GM19193 (cell line): ENCODE data around the gene ZBTB20.

Experiments used
- POLR2A ChIP-seq: IDR thresholded peaks from 4 replicates; pipeline ENCODE4 v1.6.1; 2011; ENCODE audit not compliant: insufficient read depth, insufficient read length; ENCODE audit errors: extremely low read depth

Gene ZBTB20

DNA sequence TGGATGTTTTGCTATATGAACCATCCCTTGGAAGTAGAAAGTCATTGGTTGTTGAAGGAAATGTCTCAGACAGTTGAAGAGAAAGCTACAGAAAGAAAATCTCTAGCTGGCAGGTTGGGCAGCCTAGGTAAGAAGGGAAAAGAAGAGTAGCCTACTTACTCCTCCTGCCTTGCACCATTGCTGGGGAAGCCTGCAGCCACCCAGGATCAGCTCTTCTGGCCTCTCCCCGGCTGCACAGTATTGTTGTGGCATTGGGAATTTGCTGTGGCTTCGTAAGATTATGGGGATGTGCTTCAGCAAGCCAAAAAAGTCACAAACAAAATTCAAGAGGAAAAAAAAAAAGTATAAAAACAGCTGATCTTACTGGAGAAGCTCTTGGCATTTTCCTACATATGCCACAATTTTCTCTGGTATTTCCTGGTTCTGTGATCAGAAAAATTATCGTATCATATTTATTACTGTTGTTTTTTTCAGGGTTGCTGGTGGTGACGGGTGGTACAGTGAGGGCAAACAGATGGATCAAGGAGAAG is 699.1 kb downstream of the ZBTB20 start:
- TF ChIP-seq POLR2A, result no peak

DNA sequence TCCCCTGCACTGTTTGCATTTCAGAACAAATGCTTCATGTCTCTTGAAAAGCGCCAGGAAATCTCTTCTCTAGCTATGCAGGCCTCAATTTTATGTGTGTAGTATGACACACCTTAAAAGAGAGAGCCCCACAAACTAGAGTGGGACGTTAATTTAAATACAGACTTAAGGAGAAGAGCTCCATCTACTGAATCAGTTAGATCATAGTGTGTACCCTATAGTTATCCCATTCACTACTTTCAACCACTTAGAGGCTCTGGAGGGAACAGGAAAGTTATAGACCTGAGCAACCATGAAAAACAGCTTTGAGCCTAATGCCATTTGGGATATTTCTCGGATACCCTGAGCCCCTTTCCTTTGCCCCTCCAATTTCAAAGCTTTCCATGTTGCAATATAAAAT is 699.5 kb downstream of the ZBTB20 start:
- no peak for TF ChIP-seq POLR2A

DNA sequence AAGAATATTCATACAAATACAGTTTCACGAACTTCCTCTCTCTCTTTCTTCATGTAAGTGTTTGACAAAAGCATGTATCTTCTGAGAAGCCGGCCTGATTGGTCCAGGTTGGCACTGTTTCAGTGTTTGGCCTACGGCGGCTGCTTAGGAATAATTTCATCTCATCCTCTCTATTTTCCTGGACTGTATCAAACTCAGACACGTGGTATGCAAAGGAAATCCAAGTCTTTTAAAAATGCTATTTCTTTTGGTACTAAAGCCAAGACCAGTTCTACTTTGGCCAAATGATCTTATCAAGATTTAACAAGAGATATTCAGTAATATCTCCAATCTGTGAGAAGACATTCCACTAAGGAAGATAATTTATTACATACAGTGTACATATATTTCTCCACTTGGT is 700.5 kb downstream of the ZBTB20 start:
- no peak for TF ChIP-seq POLR2A

DNA sequence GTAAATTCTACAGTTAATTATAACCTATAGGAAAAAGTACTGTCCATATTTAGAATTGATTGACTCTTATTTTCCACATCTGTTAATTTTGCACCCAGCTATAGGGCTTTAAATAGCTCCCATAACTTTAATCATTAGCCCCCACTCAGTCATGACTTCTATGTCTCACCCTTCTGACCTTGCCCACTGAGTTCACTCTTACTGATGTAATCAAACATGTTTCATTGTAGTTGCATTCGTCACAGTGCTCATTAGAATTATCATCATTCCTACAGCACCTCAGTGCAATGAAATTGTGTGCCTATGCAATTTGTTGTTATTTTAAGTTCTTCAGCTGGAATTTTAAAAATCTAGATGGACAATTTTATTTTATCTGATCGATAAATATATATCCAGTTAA is 701.9 kb downstream of the ZBTB20 start:
- TF ChIP-seq POLR2A, result no peak

DNA sequence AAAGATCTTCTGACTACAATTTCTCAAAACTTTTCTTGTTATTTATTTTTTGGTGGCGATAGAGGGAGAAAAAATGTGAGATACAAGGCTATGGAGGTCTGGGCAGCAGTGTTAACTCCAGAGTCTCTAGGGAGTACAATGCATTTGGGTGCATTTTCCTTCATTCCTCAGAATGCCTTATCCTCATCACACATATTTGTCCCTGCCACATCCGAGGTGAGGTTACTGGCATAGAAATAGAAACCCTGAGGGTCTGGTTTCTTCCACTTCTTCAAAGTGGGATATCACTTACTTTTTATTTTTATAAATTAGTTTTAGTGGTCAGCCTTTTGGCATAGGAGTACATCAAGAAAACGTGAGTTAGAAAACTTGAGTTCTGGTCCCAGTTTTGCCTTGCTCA is 702.9 kb downstream of the ZBTB20 start:
- TF ChIP-seq POLR2A, result no peak

DNA sequence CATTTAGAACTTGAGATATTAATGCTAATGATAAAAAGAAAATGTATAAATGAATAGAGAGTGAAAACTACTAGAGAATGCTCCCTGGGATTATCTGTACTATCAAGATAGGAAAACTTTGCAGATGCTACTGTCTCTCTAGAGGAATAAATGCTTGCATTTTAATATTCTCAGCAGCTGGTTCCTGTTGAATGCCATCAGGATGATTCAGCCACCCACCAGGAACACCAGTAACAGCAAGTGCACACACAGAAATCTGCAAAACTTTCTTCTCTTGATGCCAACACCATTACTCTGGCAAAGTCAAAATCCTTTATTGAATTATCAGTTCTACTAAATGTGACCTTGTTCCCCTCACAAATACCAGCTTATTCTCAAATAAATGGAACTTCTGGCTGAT is 704.8 kb downstream of the ZBTB20 start:
- TF ChIP-seq POLR2A, result no peak

DNA sequence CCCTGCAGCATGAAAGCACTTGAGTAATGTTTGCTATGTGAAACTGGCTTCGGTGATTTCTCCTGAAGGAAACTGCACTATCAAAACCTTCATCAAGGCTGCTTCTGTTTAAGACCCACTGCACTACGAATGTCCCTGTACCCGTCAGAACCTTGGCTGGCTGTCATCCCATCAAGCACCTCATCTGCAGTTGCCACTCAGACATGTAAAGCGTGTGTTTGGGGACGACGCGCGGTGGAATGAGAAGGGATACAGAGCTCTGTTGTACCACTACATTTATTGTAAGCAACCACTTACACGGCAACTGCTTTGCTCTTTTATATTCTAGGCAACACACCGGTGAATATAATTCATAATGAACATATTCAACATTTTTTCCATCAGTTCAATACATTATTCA is 705.7 kb downstream of the ZBTB20 start:
- TF ChIP-seq POLR2A, result no peak

DNA sequence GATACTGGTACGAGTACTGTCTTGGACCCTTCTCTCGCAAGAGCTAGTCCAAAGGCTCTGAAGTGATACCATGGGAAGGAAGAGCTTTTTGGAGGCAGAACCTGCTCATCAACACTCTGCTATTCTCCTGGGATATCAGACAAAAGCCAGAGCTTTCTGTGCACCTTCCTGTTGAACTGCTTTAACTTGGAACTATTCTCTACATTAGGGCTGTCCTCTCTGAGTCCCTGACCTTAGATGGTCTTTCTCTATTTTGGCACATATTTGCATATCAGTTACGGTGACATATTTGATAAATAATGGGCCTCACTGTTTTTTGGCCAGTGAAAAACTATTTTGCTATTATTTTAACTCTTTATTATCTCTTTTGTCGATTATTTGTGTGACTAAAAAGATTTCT is 706.4 kb downstream of the ZBTB20 start:
- TF ChIP-seq POLR2A, result no peak

DNA sequence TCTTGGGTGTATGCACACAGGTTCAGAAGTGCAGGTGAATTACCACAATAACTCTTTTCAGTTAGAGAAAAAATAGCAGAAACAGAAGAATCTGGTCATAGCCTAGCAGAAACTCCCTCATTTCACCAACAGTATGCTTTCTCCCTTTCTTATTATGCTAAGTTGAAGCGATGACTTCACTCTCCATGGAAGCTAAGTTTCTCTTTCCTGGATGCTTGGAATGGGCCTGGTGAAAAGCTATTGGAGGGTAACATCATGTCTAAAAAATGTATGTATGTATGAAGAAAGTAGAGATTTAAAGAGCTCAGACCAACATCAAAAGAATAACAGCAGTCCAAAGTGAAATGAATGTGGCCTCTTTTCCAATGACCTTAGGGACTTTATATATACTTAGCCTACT is 707.8 kb downstream of the ZBTB20 start:
- TF ChIP-seq POLR2A, result no peak

DNA sequence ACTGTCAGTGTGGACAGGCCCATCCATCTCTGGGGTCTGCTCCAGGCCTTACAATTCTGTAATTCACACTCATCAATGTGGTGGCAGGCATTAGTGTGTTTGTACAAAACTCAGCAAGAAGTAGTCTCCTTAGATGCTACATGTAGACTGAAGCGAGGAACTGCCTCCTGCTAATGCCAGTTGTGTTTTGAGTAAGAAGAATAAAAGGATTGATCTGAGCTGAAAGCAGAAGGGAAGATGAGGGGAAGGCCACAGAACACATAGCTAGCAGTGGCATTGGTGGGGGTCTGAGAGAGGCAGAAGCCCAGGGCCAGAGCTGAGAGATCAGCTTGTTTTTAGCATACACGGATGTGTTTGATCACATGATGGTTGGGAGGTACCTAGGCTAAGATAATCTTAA is 709.2 kb downstream of the ZBTB20 start:
- no peak for TF ChIP-seq POLR2A

DNA sequence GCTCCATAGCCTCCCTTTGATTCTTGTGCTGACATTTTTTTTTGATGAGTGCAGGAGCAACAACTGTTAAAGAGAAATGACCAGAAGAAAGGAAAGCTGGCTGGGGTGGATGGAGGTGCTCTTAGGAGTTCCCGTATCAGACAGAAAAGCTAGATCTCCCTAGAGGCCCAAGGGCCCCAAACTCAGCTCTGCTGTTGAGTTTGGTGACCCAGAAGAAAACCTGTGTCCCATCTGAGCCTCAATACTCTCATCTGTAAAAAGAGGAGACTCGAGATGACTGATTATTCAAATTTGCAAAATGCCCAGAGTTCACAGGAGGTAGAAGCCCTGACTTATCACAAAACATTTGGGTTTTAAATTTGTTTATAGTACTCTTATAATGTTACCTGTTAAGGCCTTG is 710.9 kb downstream of the ZBTB20 start:
- no peak for TF ChIP-seq POLR2A

DNA sequence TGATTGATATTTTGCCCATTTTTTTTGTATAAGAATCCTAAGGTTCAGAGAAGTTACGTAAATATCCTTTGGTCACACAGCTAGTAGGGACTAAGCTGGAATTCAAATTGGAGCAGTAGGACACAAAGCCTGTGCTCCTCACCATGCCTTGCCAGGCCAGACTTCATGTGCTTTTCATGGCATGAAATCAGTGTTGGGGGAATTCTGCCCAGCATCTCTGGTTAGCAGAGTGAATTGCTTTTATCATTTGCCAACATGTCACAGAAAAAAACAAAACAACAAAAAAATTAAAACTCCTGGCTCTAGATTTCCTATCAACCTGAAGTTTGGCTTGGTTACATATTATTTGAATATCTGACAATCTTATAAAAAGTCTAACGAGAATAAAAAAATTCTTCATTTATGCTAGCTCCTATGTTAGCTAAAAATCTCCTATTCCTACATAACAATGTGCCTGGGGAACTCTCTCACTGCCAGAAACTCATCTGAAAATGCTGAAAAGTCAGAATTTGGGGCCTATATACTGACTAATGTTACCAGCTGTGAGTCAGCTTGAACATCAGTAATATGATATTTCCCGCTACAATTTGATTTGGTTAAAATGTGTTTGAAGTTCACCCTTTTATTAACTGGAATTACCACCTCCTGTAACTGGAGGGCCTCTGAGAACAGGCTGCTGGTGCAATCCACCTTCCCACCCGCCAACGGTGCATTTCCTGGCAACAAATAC is 711.5 kb downstream of the ZBTB20 start:
- no peak for TF ChIP-seq POLR2A

DNA sequence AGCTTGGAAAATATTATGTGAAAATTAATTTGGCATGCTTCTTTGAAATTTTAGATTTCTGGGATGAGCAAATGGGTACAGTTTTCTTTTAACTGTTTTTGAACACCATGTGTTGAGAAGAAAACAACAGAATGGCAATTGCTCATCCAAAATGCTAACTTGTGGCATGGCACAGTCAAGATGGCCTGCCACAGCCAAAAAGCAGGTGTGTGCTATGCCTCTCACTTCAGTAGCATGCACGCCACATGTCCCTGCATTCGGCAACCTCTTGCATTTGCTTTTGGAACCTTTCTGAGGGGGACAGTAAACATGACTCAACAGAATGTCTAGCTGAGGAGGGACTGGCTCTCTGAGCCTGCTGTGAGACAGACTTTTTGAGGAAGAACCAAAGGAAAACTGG is 714.8 kb downstream of the ZBTB20 start:
- no peak for TF ChIP-seq POLR2A

DNA sequence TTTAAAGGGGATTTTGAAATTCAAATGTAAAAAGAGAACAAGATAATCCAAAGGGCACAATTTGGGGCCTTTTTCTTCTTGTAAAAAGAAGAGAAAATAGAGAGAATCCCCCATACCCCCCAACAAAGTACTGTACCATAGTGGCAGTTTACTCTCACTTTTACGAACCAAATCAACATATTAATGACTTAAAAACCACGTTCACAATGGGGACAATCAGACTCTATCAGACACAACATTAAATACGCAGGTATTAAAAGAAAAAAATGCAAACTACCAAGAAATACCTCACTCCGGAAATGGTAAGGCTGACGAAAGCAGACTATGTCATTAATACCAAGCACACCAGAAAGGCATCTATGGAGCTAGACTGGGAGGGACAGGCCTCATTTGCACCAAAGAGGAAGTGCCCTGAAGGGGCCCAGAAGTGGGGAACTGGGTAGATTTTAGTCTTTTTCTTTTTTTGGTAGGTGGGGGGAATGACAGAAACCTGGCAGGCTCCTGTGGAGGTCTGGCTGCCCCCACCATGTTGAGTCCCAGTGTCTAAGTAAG is 719.0 kb downstream of the ZBTB20 start:
- TF ChIP-seq POLR2A, result no peak

DNA sequence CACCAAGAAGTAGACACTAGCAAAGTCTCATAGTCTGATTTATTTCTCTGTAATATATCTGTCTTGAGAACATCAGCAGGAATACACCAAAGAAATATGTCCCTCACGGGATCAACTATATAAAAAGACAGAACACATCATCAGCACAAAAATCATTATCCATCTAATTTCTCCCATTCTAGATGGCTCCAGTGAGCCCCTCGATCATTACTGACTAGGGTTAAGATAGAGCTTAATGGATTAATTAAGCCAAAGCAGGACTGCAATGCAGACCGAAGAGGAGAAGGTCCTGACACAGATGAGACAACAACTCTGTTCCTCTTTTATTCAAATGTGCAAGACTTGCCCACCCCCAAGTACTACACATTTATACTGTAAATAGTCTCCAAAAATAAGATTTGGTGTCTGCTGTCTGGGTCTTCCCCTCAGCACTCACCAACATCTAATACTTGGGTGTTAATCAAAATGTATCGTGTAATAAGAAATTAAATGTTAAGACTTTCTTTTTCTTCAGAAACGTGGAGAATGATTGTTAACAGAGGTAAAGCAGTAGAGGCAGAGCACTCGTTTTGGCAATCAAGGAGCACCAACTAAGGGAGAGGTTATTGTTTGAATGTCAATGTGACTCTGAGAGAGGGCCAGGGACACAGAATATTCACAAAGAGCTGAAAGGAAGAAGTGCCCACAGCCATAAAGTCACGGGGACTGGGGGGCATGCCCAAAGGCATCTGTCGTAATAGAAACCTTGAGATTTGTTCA is 719.6 kb downstream of the ZBTB20 start:
- no peak for TF ChIP-seq POLR2A

DNA sequence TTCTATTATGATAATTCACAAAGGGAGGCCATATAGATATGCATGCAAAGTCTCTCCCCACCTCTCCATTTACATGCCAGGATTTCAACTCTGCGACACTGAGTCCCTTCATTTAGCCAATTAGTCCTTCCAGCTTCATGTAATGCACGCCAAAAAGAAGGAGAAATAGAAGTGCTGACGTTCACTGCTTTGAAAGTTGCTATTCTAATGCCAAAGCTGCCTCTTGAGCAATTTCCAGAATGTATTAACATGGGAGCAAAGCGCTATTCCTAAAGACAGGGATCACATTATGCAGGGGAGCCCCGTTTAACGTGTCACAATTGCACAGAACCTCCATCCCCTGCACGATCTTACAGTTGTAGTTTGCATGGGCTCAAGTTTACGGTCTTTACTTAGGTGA is 722.8 kb downstream of the ZBTB20 start:
- TF ChIP-seq POLR2A, result no peak
